Stimulated activated CD8-positive, alpha-beta memory T cell treated with anti-CD3 and anti-CD28 coated beads, Interleukin-4, amount 100 ng/mL, for 1 hour (primary cell): ENCODE measurements around the gene SORCS1.

ENCODE experiments used
- DNase-seq, 2 donors: peaks; one replicate each; pipeline ENCODE4 v3.0.0-alpha.2; 2020; ENCODE audit warnings: low read depth in 2 of 2, low spot score in 1 of 2

SORCS1 gene

GRCh38 chr10:106551501-106552062 lies 612.9 kb downstream of the SORCS1 start:
- DNase-seq: no peak

- no peak for DNase-seq
Measured at GRCh38 chr10:106548832-106549231, 615.7 kb downstream of the SORCS1 start.

GRCh38 chr10:106547047-106547635 lies 617.4 kb downstream of the SORCS1 start:
- DNase-seq: no peak

GRCh38 chr10:106542461-106542860 lies 622.0 kb downstream of the SORCS1 start:
- no peak for DNase-seq

GRCh38 chr10:106540645-106541044 lies 623.9 kb downstream of the SORCS1 start:
- DNase-seq: no peak

- DNase-seq: no peak
Measured at GRCh38 chr10:106537866-106538265, 626.6 kb downstream of the SORCS1 start.

GRCh38 chr10:106535304-106535953 lies 629.1 kb downstream of the SORCS1 start:
- DNase-seq: no peak

GRCh38 chr10:106534441-106534840 lies 630.1 kb downstream of the SORCS1 start:
- no peak for DNase-seq

- no peak for DNase-seq
Measured at GRCh38 chr10:106528702-106529101, 635.8 kb downstream of the SORCS1 start.

- no peak for DNase-seq
Measured at GRCh38 chr10:106525835-106526234, 638.7 kb downstream of the SORCS1 start.
